K562 (cell line): Measurements from ENCODE around the gene NAT14. TPM values are rescaled to one million over a fixed set of nuclear protein-coding genes. Genes with fewer than 3 reads are reported as not detected.

Experiments used
- polyA plus RNA-seq, 8 experiments: library from polyadenylated mRNA; depleted of rRNA in 4 of 8; stranded (reverse) in 5 of 8; unstranded in 3 of 8; fragments of >200 nt; fragmentation: Nextera tagmentation in 2 of 8; fragmentation: Illumina TruSeq in 1 of 8; extraction: Ambion mirVana in 2 of 8; extraction: Trizol in 1 of 8; gene quantifications; 2 replicates each; pipeline versions ENCODE4 v1.2.1 to v1.2.3, GENCODE V29; 2011 to 2014; ENCODE audit warnings: inconsistent platforms in 1 of 8, missing spikeins in 1 of 8
- total RNA-seq, 7 experiments: library from RNA; depleted of rRNA in 6 of 7; stranded (reverse); fragments of >200 nt in 6 of 7; fragmentation: Illumina TruSeq in 2 of 7; extraction: Trizol in 2 of 7; gene quantifications; 2 replicates each; pipeline versions ENCODE4 v1.2.1 to v1.2.3, GENCODE V29; 2011 to 2021; ENCODE audit warnings: low replicate concordance in 1 of 7
- TF ChIP-seq, protein P1 (sequence below): fragments of 200-800 bp; sonication (Bioruptor generic); IDR thresholded peaks from 2 replicates; pipeline ENCODE4 v1.6.1; 2016; ENCODE audit warnings: missing genetic modification characterization, missing compliant biosample characterization
- TF ChIP-seq, protein P2 (sequence below), 2 experiments: fragments of 450-650 bp; IDR thresholded peaks; 2 replicates each; pipeline ENCODE4 v1.6.1; 2016
- TF ChIP-seq, protein P3 (sequence below): sonication (generic); formaldehyde crosslinking; IDR thresholded peaks from 2 replicates; pipeline ENCODE4 v1.8.1; 2023; ENCODE audit warnings: mild to moderate bottlenecking, missing genetic modification reagents
- TF ChIP-seq, protein P4 (sequence below): fragments of 200-800 bp; sonication (Bioruptor generic); IDR thresholded peaks from 2 replicates; pipeline ENCODE4 v1.6.1; 2017; ENCODE audit warnings: missing genetic modification characterization, missing compliant biosample characterization

NAT14 gene
- total and polyA plus RNA-seq, 9 of the 15 experiments (the other 6 are each of a cell fraction or from before 2014, with no cell fraction given): 2.4 to 77.0 (median 26.7) TPM

DNA sequence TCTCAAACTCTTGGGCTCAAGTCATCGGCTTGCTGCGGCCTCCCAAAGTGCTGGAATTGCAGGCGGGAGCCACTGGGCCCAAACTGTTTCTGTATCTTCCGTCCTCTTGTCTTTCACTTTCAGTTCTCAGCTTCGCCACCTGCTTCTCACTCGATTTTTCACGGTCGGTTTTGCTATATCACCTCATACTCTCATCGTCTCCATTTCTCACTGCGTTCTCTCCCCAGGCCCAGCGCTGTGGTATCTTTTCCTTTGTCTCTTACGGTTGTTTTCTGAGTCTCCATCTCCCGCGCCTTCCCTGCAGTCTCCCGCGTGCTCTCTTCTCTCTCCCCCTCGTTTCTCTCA, 18.1 kb downstream of the NAT14 start (continued):
- TF ChIP-seq, protein P1, sequence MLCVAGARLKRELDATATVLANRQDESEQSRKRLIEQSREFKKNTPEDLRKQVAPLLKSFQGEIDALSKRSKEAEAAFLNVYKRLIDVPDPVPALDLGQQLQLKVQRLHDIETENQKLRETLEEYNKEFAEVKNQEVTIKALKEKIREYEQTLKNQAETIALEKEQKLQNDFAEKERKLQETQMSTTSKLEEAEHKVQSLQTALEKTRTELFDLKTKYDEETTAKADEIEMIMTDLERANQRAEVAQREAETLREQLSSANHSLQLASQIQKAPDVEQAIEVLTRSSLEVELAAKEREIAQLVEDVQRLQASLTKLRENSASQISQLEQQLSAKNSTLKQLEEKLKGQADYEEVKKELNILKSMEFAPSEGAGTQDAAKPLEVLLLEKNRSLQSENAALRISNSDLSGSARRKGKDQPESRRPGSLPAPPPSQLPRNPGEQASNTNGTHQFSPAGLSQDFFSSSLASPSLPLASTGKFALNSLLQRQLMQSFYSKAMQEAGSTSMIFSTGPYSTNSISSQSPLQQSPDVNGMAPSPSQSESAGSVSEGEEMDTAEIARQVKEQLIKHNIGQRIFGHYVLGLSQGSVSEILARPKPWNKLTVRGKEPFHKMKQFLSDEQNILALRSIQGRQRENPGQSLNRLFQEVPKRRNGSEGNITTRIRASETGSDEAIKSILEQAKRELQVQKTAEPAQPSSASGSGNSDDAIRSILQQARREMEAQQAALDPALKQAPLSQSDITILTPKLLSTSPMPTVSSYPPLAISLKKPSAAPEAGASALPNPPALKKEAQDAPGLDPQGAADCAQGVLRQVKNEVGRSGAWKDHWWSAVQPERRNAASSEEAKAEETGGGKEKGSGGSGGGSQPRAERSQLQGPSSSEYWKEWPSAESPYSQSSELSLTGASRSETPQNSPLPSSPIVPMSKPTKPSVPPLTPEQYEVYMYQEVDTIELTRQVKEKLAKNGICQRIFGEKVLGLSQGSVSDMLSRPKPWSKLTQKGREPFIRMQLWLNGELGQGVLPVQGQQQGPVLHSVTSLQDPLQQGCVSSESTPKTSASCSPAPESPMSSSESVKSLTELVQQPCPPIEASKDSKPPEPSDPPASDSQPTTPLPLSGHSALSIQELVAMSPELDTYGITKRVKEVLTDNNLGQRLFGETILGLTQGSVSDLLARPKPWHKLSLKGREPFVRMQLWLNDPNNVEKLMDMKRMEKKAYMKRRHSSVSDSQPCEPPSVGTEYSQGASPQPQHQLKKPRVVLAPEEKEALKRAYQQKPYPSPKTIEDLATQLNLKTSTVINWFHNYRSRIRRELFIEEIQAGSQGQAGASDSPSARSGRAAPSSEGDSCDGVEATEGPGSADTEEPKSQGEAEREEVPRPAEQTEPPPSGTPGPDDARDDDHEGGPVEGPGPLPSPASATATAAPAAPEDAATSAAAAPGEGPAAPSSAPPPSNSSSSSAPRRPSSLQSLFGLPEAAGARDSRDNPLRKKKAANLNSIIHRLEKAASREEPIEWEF: 0 out of 2 replicates have a peak, but pooled peaks have one; percentile 11
- TF ChIP-seq, protein P2, sequence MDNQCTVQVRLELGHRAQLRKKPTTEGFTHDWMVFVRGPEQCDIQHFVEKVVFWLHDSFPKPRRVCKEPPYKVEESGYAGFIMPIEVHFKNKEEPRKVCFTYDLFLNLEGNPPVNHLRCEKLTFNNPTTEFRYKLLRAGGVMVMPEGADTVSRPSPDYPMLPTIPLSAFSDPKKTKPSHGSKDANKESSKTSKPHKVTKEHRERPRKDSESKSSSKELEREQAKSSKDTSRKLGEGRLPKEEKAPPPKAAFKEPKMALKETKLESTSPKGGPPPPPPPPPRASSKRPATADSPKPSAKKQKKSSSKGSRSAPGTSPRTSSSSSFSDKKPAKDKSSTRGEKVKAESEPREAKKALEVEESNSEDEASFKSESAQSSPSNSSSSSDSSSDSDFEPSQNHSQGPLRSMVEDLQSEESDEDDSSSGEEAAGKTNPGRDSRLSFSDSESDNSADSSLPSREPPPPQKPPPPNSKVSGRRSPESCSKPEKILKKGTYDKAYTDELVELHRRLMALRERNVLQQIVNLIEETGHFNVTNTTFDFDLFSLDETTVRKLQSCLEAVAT (IDR thresholded peaks at IDR 0.05): peak in 1 of 2 experiments; percentile 74; a peak in 1 of 4 replicates
- TF ChIP-seq, protein P3, sequence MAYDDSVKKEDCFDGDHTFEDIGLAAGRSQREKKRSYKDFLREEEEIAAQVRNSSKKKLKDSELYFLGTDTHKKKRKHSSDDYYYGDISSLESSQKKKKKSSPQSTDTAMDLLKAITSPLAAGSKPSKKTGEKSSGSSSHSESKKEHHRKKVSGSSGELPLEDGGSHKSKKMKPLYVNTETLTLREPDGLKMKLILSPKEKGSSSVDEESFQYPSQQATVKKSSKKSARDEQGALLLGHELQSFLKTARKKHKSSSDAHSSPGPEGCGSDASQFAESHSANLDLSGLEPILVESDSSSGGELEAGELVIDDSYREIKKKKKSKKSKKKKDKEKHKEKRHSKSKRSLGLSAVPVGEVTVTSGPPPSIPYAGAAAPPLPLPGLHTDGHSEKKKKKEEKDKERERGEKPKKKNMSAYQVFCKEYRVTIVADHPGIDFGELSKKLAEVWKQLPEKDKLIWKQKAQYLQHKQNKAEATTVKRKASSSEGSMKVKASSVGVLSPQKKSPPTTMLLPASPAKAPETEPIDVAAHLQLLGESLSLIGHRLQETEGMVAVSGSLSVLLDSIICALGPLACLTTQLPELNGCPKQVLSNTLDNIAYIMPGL: no peak
- TF ChIP-seq, protein P4, sequence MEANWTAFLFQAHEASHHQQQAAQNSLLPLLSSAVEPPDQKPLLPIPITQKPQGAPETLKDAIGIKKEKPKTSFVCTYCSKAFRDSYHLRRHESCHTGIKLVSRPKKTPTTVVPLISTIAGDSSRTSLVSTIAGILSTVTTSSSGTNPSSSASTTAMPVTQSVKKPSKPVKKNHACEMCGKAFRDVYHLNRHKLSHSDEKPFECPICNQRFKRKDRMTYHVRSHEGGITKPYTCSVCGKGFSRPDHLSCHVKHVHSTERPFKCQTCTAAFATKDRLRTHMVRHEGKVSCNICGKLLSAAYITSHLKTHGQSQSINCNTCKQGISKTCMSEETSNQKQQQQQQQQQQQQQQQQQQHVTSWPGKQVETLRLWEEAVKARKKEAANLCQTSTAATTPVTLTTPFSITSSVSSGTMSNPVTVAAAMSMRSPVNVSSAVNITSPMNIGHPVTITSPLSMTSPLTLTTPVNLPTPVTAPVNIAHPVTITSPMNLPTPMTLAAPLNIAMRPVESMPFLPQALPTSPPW (CRISPR knock-in tag): no peak
